ENCODE measurements around the gene CFDP1.

The CFDP1 gene

GRCh38 chr16:75376475-75377161 is 56.7 kb downstream of the CFDP1 start:
- DNase-seq (ENCODE audit: low read depth in 3 of 3, low spot score in 1 of 3) = no peak

GRCh38 chr16:75374388-75374787 is 58.9 kb downstream of the CFDP1 start:
- no peak for DNase-seq (ENCODE audit: low read depth in 3 of 3, low spot score in 1 of 3)

GRCh38 chr16:75372236-75372856 is 61.0 kb downstream of the CFDP1 start:
- no peak for DNase-seq (ENCODE audit: low read depth in 3 of 3, low spot score in 1 of 3)

- no peak for DNase-seq (ENCODE audit: low read depth in 3 of 3, low spot score in 1 of 3)
Measured at GRCh38 chr16:75371171-75371570, 62.1 kb downstream of the CFDP1 start.

GRCh38 chr16:75364286-75364791 is 69.0 kb downstream of the CFDP1 start:
- DNase-seq (ENCODE audit: low read depth in 3 of 3, low spot score in 1 of 3) = no peak

GRCh38 chr16:75362846-75363245 is 70.5 kb downstream of the CFDP1 start:
- no peak for DNase-seq (ENCODE audit: low read depth in 3 of 3, low spot score in 1 of 3)

GRCh38 chr16:75361936-75362335 is 71.4 kb downstream of the CFDP1 start:
- no peak for DNase-seq (ENCODE audit: low read depth in 3 of 3, low spot score in 1 of 3)

GRCh38 chr16:75354170-75354569 is 79.1 kb downstream of the CFDP1 start:
- DNase-seq (ENCODE audit: low read depth in 3 of 3, low spot score in 1 of 3) = no peak

- DNase-seq (ENCODE audit: low read depth in 3 of 3, low spot score in 1 of 3) = no peak
Measured at GRCh38 chr16:75351183-75351582, 82.1 kb downstream of the CFDP1 start.

- no peak for DNase-seq (ENCODE audit: low read depth in 3 of 3, low spot score in 1 of 3)
Measured at GRCh38 chr16:75345711-75346110, 87.6 kb downstream of the CFDP1 start.

GRCh38 chr16:75343941-75344340 is 89.4 kb downstream of the CFDP1 start:
- no peak for DNase-seq (ENCODE audit: low read depth in 3 of 3, low spot score in 1 of 3)

- no peak for DNase-seq (ENCODE audit: low read depth in 3 of 3, low spot score in 1 of 3)
Measured at GRCh38 chr16:75343286-75343685, 90.0 kb downstream of the CFDP1 start.

- no peak for DNase-seq (ENCODE audit: low read depth in 3 of 3, low spot score in 1 of 3)
Measured at GRCh38 chr16:75342308-75342811, 90.9 kb downstream of the CFDP1 start.

- no peak for DNase-seq (ENCODE audit: low read depth in 3 of 3, low spot score in 1 of 3)
Measured at GRCh38 chr16:75341564-75342307, 91.6 kb downstream of the CFDP1 start.

- no peak for DNase-seq (ENCODE audit: low read depth in 3 of 3, low spot score in 1 of 3)
Measured at GRCh38 chr16:75340741-75341491, 92.4 kb downstream of the CFDP1 start.

- no peak for DNase-seq (ENCODE audit: low read depth in 3 of 3, low spot score in 1 of 3)
Measured at GRCh38 chr16:75337430-75337829, 95.9 kb downstream of the CFDP1 start.

- DNase-seq (ENCODE audit: low read depth in 3 of 3, low spot score in 1 of 3) = no peak
Measured at GRCh38 chr16:75336521-75336920, 96.8 kb downstream of the CFDP1 start.

- DNase-seq (ENCODE audit: low read depth in 3 of 3, low spot score in 1 of 3) = no peak
Measured at GRCh38 chr16:75333721-75334163, 99.6 kb downstream of the CFDP1 start.

GRCh38 chr16:75329943-75330342 is 103.4 kb downstream of the CFDP1 start:
- DNase-seq (ENCODE audit: low read depth in 3 of 3, low spot score in 1 of 3) = no peak

GRCh38 chr16:75326333-75326732 is 107.0 kb downstream of the CFDP1 start:
- no peak for DNase-seq (ENCODE audit: low read depth in 3 of 3, low spot score in 1 of 3)

GRCh38 chr16:75323933-75324332 is 109.4 kb downstream of the CFDP1 start:
- no peak for DNase-seq (ENCODE audit: low read depth in 3 of 3, low spot score in 1 of 3)

Measured in stimulated activated CD4-positive, alpha-beta T cell treated with anti-CD3 and anti-CD28 coated beads, TNF-alpha, amount 100 ng/mL, for 1 hour (primary cell).